Fibroblast of villous mesenchyme (primary cell): Measurements from ENCODE around the gene CNTNAP2. TPM values are rescaled to one million over a fixed set of nuclear protein-coding genes. Genes with fewer than 3 reads are reported as not detected.

Experiments used
- DNase-seq: peaks from one replicate; pipeline ENCODE4 v3.0.0-alpha.2; 2010; ENCODE audit warnings: low read depth
- H3K4me3 ChIP-seq: 2 replicates; pipeline ENCODE4 v1.5.1; 2011; ENCODE audit warnings: low read depth, mild to moderate bottlenecking, low read length
- CTCF ChIP-seq: IDR thresholded peaks from 2 replicates; pipeline ENCODE4 v1.5.1; 2012; ENCODE audit warnings: low read depth, mild to moderate bottlenecking, low read length; ENCODE audit not compliant: insufficient read depth
- total RNA-seq: library from RNA; depleted of rRNA; stranded (reverse); fragments of >200 nt; gene quantifications from 2 replicates; pipeline ENCODE4 v1.2.3, GENCODE V29; 2012

Gene CNTNAP2
- total RNA-seq, 1 donor: not detected

- TF ChIP-seq CTCF: no peak
- no peak for DNase-seq
- no peak overlapping the region for H3K4me3 ChIP-seq
Measured at GRCh38 chr7:148114804-148115203, 1998.2 kb downstream of the CNTNAP2 start.

GRCh38 chr7:148115308-148115707 is 1998.7 kb downstream of the CNTNAP2 start:
- H3K4me3 ChIP-seq: no peak overlapping the region
- TF ChIP-seq CTCF: no peak
- no peak for DNase-seq

- no peak for DNase-seq
- no peak overlapping the region for H3K4me3 ChIP-seq
- TF ChIP-seq CTCF: no peak
Measured at GRCh38 chr7:148116195-148116594, 1999.6 kb downstream of the CNTNAP2 start.

GRCh38 chr7:148116829-148117403 is 2000.3 kb downstream of the CNTNAP2 start:
- no peak overlapping the region for H3K4me3 ChIP-seq
- TF ChIP-seq CTCF: no peak
- no peak for DNase-seq

GRCh38 chr7:148118371-148118770 is 2001.8 kb downstream of the CNTNAP2 start:
- no peak for DNase-seq
- TF ChIP-seq CTCF: no peak
- no peak overlapping the region for H3K4me3 ChIP-seq

- no peak overlapping the region for H3K4me3 ChIP-seq
- no peak for TF ChIP-seq CTCF
- DNase-seq: no peak
Measured at GRCh38 chr7:148121401-148121800, 2004.8 kb downstream of the CNTNAP2 start.

GRCh38 chr7:148121847-148122246 is 2005.2 kb downstream of the CNTNAP2 start:
- DNase-seq: no peak
- TF ChIP-seq CTCF: no peak
- H3K4me3 ChIP-seq: no peak overlapping the region
